Activated T-cell treated with anti-CD3 and anti-CD28 coated beads, Interleukin-2, amount 50 U/mL, for 24 hours (primary cell): ENCODE results near the gene APCDD1L.
"Not testable (repeated sequence)": the region's sequence is repeated elsewhere in the genome, so short reads cannot be mapped to it uniquely, and the experiment has no call there.

Experiments used
- DNase-seq: peaks from one replicate; pipeline ENCODE4 v3.0.0-alpha.2; 2020
- H3K27ac Mint-ChIP-seq: 2 replicates; pipeline ENCODE4 v1.8.0; 2020; ENCODE audit warnings: mild to moderate bottlenecking, mixed read lengths
- H3K27me3 Mint-ChIP-seq: 2 replicates; pipeline ENCODE4 v1.8.0; 2020; ENCODE audit warnings: mixed read lengths
- H3K36me3 Mint-ChIP-seq: 2 replicates; pipeline ENCODE4 v1.8.0; 2020; ENCODE audit warnings: low read depth, mixed read lengths
- H3K4me1 Mint-ChIP-seq: 2 replicates; pipeline ENCODE4 v1.8.0; 2020; ENCODE audit warnings: low read depth, mixed read lengths
- H3K4me3 Mint-ChIP-seq: 2 replicates; pipeline ENCODE4 v1.8.0; 2020; ENCODE audit warnings: mild to moderate bottlenecking, moderate library complexity, mixed read lengths
- H3K9me3 Mint-ChIP-seq: 2 replicates; pipeline ENCODE4 v1.8.0; 2020; ENCODE audit warnings: mixed read lengths

Gene APCDD1L

DNA sequence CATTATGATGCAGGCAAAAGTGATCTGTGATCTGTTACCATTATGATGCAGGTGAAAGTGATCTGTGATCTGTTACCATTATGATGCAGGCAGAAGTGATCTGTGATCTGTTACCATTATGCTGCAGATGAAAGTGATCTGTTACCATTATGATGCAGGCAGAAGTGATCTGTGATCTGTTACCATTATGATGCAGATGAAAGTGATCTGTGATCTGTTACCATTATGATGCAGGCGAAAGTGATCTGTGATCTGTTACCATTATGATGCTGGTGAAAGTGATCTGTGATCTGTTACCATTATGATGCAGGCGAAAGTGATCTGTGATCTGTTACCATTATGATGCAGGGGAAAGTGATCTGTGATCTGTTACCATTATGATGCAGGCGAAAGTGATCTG lies 87.6 kb downstream of the APCDD1L start:
- peaks cover 27% of the 10 kb centered on the region for H3K4me1 Mint-ChIP-seq
- not testable (repeated sequence) for H3K27me3 Mint-ChIP-seq, DNase-seq, H3K4me3 Mint-ChIP-seq, H3K27ac Mint-ChIP-seq, H3K9me3 Mint-ChIP-seq
- peaks cover 39% of the 10 kb centered on the region for H3K36me3 Mint-ChIP-seq

DNA sequence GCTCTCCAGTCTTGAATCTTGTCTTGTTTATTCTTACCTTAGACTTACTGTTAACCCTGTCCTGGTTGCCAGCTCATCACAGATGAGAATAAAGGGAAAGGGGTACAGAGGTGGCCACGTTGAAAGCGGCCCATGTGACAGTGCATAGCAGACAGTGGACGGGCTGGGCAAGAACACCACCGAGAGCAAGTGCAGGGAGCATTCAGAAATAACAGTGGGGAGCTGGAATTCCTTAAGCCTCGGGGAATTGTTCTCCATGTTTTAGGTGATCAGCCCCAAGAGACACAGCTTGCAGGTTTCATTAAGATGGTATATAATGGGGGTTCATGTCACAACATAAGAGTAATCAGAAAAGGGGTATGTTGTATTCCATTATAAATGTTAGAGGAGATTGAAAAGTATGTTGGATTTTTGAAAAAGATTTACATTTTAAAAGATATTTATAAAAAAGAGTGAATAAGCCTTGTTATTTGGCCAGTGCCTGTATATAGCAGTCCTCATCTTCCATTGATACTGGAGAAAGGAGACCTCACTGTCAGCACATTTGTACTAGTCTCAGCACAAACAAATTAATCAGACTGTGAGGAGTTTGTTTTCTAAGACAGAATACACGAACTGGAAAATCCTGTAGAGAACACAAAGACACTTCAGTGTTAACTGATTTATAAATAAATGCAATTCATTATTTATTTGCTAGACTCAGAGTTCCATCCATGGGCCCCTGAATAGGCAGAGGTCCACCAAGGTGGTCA lies 90.8 kb downstream of the APCDD1L start:
- no peak overlapping the region for H3K27ac Mint-ChIP-seq
- no peaks in the 10 kb centered on the region for H3K9me3 Mint-ChIP-seq
- peaks cover 28% of the 10 kb centered on the region for H3K4me1 Mint-ChIP-seq
- DNase-seq, result no peak
- H3K36me3 Mint-ChIP-seq, result peaks cover 51% of the 10 kb centered on the region
- H3K27me3 Mint-ChIP-seq, result no peaks in the 10 kb centered on the region
- H3K4me3 Mint-ChIP-seq, result no peak overlapping the region

DNA sequence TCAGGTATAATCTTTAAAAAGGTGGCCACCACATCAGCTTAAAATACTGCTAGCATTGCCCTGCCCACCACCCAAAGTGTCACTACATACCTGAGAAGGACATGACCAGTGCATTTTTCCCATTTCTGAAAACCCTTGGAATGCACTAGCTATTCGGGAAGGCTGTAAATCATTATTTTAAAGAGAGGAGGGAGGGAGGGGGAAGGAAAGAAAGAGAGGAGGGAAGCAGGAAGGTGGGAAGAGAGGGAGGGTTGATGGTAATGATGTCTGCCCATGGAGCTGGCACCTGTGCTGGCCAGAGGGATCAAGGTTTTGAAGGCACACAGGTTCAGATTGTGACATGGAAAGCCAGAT lies 93.7 kb downstream of the APCDD1L start:
- no peak overlapping the region for H3K27ac Mint-ChIP-seq
- H3K9me3 Mint-ChIP-seq, result no peaks in the 10 kb centered on the region
- H3K36me3 Mint-ChIP-seq, result peaks cover 77% of the 10 kb centered on the region
- H3K4me1 Mint-ChIP-seq, result peaks cover 49% of the 10 kb centered on the region
- H3K4me3 Mint-ChIP-seq, result no peak overlapping the region
- DNase-seq, result no peak
- H3K27me3 Mint-ChIP-seq, result no peaks in the 10 kb centered on the region

DNA sequence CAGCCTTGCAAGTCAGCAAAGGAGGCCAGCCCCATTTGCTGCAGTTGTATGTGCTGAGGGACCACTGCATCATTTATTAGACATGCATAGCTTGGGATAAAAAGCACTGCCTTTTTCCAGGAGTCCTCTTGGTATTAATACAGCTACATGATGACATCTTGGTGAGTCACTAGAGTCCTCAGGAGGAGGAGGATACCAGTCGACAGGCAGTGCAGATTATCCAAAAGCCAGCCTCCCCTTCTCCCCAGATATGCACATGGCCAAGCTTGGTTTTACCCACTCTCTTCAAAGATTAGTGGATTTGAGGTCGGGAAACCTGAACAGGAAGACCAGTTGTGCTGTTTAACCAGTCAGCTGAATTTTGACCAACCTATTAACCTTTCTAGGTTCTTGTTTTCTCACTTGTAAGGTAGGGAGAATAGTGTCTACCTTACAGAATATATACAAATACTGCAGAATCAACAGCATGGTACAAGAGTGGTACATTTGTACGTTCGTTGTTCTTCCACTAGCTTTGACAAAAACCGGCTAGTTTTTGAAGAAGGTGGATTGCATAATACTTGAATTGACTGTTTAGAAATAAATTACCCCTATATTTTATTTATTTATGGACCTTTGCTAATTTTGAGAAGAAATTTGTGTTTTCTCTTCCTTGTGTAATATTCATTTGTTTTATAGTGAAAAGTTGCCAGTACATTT lies 94.3 kb downstream of the APCDD1L start:
- Mint-ChIP-seq H3K36me3 (peaks cover 82% of the 10 kb centered on the region), H3K4me3 (no peak overlapping the region), H3K27ac (peak overlapping the region; percentile 44), H3K9me3 (no peaks in the 10 kb centered on the region), H3K4me1 (peaks cover 54% of the 10 kb centered on the region), H3K27me3 (no peaks in the 10 kb centered on the region)
- no peak for DNase-seq

DNA sequence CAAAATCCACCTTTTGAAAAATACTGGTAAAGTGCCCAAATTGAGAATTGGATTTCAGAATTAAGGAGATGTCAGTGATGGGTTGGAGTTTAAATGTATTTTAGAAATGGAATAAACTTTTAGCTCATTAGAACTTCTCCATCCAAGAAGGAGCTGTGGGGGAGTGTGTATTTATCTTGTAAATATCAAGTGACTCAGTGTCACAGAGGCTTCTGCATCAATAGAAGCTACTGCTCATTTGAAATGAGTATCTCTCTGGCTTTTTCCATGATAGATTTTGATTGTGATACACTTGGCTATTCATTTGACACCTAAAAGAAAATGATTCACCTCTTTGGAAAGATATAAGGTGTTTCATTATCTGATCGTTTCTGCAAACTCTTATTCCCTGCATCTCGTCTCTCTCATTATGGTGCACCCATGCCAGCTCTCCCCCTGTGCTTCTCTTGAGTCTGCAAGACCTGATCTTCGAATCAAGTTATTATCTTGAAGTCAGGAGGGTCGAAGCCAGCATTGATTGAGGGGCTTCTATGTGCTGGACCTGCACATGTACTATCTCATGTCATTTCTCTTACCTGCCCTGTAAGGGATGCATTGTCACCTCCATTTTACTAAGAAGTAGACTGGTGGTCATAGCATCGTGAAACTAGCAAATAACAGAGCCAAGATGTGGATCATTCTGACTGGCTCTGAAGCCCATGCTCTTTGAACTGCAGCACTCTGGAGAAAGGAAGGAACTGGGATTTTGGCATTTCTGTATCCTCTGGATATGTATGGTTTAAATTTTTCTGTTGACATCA lies 96.0 kb downstream of the APCDD1L start:
- Mint-ChIP-seq H3K9me3 (no peaks in the 10 kb centered on the region), H3K27ac (peak overlapping the region; percentile 88), H3K36me3 (peaks cover 77% of the 10 kb centered on the region), H3K4me3 (no peak overlapping the region), H3K4me1 (peaks cover 60% of the 10 kb centered on the region), H3K27me3 (no peaks in the 10 kb centered on the region)
- DNase-seq, result no peak

DNA sequence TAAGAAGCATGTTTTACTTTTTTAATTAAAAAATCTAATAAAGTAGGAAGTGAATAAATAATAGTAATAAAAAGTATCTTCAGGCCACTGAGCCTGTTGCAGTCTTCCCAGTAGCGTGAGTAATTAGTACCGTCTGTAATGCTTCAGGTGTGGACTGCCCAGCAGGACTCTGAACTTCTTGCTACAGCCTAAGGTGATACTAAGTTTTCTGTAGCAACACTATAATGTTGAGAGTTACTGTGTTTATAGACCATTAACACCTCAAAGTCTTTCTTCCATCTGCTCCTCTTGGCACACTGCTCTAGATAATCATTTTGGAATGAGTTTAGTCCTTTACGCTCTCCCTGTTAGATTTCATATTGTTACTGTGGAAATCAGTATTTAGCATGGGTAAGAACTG lies 97.8 kb downstream of the APCDD1L start:
- DNase-seq, result no peak
- no peaks in the 10 kb centered on the region for H3K27me3 Mint-ChIP-seq
- H3K36me3 Mint-ChIP-seq, result peaks cover 68% of the 10 kb centered on the region
- H3K27ac Mint-ChIP-seq, result no peak overlapping the region
- H3K9me3 Mint-ChIP-seq, result no peaks in the 10 kb centered on the region
- no peak overlapping the region for H3K4me3 Mint-ChIP-seq
- H3K4me1 Mint-ChIP-seq, result peaks cover 61% of the 10 kb centered on the region

DNA sequence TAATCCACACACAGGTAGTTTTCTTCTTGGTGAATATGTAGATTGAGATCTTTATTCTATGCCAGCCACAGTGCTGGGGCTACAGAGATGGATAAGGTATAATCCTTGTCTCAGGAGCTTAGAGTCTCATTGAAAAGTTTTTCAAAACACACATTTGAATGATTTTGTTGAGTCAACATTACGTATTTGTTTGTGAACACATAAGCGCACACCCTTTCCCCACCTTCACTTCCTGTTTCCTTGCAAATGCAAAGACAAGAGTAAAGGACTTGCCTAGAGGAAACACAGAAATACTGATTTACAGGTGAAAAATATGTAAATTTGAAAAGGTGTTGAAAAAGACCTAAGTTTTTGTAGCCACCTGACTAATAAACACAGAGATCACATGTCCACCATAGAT lies 98.4 kb downstream of the APCDD1L start:
- DNase-seq, result no peak
- H3K4me3 Mint-ChIP-seq, result no peak overlapping the region
- H3K27ac Mint-ChIP-seq, result peak overlapping the region; percentile 32
- peaks cover 63% of the 10 kb centered on the region for H3K4me1 Mint-ChIP-seq
- H3K9me3 Mint-ChIP-seq, result no peaks in the 10 kb centered on the region
- H3K36me3 Mint-ChIP-seq, result peaks cover 66% of the 10 kb centered on the region
- no peaks in the 10 kb centered on the region for H3K27me3 Mint-ChIP-seq

DNA sequence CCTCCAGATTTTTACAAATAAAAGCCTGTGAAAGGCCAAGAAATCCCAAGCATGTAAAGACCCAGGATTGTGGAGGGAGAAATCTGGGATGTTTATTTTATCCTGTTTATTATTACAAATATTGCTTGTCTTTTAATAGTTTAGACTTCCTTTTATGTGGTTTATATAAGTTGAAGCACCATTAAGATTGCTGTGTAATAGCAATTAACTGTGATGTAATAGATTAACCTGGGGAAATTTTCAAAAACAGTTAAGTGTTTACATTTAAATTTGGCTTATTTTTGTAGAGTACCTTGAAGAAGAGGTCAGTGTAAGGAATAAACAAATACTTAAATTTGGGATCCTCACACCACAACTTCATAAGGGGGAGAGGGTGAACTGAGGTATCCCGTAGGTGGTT lies 99.1 kb downstream of the APCDD1L start:
- Mint-ChIP-seq H3K36me3 (peaks cover 59% of the 10 kb centered on the region), H3K4me3 (no peak overlapping the region), H3K4me1 (peaks cover 60% of the 10 kb centered on the region), H3K27me3 (no peaks in the 10 kb centered on the region), H3K27ac (peak overlapping the region; percentile 32), H3K9me3 (no peaks in the 10 kb centered on the region)
- DNase-seq, result no peak

DNA sequence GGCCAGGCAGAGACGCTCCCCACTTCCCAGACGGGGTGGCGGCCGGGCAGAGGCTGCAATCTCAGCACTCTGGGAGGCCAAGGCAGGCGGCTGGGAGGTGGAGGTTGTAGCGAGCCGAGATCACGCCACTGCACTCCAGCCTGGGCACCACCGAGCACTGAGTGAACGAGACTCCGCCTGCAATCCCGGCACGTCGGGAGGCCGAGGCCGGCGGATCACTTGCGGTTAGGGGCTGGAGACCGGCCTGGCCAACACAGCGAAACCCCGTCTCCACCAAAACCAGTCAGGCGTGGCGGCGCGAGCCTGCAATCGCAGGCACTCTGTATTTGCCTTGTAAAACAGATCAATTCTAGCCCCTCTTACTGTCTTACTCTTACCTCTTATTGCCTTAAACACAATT lies 100.4 kb downstream of the APCDD1L start:
- not testable (repeated sequence) for H3K27ac Mint-ChIP-seq, H3K9me3 Mint-ChIP-seq, DNase-seq, H3K4me3 Mint-ChIP-seq, H3K27me3 Mint-ChIP-seq
- H3K36me3 Mint-ChIP-seq, result peaks cover 51% of the 10 kb centered on the region
- peaks cover 61% of the 10 kb centered on the region for H3K4me1 Mint-ChIP-seq

DNA sequence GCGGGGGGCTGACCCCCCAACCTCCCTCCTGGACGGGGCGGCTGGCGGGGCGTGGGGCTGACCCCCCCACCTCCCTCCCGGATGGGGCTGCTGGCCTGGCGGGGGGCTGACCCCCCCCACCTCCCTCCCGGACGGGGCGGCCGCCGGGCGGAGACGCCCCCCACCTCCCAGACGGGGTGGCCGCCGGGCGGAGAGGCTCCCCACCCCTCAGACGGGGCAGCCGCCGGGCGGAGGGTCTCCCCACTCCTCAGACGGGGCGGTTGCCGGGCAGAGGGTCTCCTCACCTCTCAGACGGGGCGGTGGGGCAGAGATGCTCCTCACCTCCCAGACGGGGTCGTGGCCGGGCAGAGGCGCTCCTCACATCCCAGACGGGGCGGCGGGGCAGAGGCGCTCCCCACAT lies 101.0 kb downstream of the APCDD1L start:
- not testable (repeated sequence) for H3K27ac Mint-ChIP-seq, H3K27me3 Mint-ChIP-seq, H3K4me3 Mint-ChIP-seq, DNase-seq, H3K9me3 Mint-ChIP-seq
- Mint-ChIP-seq H3K36me3 (peaks cover 47% of the 10 kb centered on the region), H3K4me1 (peaks cover 60% of the 10 kb centered on the region)
